Measurements from ENCODE around the gene TADA2B. TPM values are rescaled to one million over a fixed set of nuclear protein-coding genes. Genes with fewer than 3 reads are reported as not detected.

TADA2B gene
- total RNA-seq, 1 donor from 2014 or later = 20.0 TPM

Other genes starting within 250 kb of the TADA2B start
- 44.8 TPM for gene TBC1D14, start 133.5 kb upstream of the TADA2B start, total RNA-seq
- 35.1 TPM for gene GRPEL1, start 24.7 kb downstream of the TADA2B start, total RNA-seq
- 2.8 TPM for gene SORCS2, start 149.2 kb downstream of the TADA2B start, total RNA-seq

Data from ureter (tissue), 1 donor.